ENCODE measurements around the gene DAGLA.

DNA sequence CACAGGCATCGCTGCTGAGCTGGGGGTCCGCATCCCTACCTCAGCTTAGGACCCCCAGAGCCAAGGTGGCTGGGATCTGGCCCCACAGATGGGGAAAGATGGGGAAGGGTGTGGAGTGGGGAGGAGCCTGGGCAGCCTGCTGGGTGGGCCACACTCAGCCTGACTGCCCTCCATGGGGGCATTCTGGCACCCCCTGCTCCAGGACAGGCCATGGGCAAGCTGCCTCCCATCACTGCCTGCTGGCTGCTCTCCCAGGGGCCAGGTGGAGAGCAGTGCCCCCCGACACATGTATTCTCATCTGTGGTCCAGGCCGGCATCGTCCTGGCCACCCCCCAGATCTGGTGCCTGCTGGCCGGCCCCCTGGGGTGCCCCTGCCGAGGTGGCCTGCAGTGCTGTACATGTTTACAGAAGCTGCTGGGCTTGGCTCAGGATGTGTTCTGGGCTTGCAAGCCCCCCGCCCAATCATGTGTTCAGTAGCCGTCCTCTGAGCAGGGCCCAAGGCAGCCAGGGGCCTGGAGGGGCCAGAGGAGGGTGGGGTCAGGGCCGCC lies 64.5 kb downstream of the DAGLA start:
- TF ChIP-seq EZH2 (IDR thresholded peaks at IDR 0.05) (no peak), POLR2AphosphoS5 (IDR thresholded peaks at IDR 0.05; ENCODE audit: borderline replicate concordance, low read depth, low read length) (no peak)

All from SK-N-MC (cell line).